ENCODE data around the gene DIABLO. TPM values are rescaled to one million over a fixed set of nuclear protein-coding genes. Genes with fewer than 3 reads are reported as not detected.

The DIABLO gene
- total RNA-seq, 2 experiments from 2014 or later: 51.8 to 52.0 TPM

GRCh38 chr12:122201381-122201780 lies 24.5 kb downstream of the DIABLO start:
- peaks cover 26% of the 10 kb centered on the region for H3K27me3 Mint-ChIP-seq
- no peak overlapping the region for H3K4me3 Mint-ChIP-seq

GRCh38 chr12:122200541-122201175 lies 25.2 kb downstream of the DIABLO start:
- Mint-ChIP-seq H3K9me3 (peaks cover 1% of the 10 kb centered on the region), H3K27me3 (peaks cover 26% of the 10 kb centered on the region), H3K4me1 (ENCODE audit: low read depth) (peaks cover 25% of the 10 kb centered on the region), H3K36me3 (no peaks in the 10 kb centered on the region), H3K27ac (no peak overlapping the region), H3K4me3 (no peak overlapping the region)
- ChIA-PET POLR2A (no interaction called here), CTCF (no interaction called here)
- no peak for DNase-seq
- intact Hi-C loops (cut with micrococcal nuclease): loop anchor here (10.0 kb wide), 1 partner anchor 64 kb away; the partner anchor contains the start of gene VPS33A

More at GRCh38 chr12:122201381-122201780, 24.5 kb downstream of the DIABLO start:
- ChIA-PET POLR2A (no interaction called here), CTCF (interaction anchor here (0.8 to 0.9 kb wide), 2 partner anchors 10 to 147 kb away, joined by 3 read pairs; no protein-coding TSS in a partner anchor)
- intact Hi-C loops (cut with micrococcal nuclease): loop anchor here (10.0 kb wide), 1 partner anchor 63 kb away; the partner anchor contains the start of gene VPS33A
- no peaks in the 10 kb centered on the region for H3K36me3 Mint-ChIP-seq
- DNase-seq: no peak
- no peak overlapping the region for H3K27ac Mint-ChIP-seq
- peaks cover 25% of the 10 kb centered on the region for H3K4me1 Mint-ChIP-seq (ENCODE audit: low read depth)
- H3K9me3 Mint-ChIP-seq: no peaks in the 10 kb centered on the region

GRCh38 chr12:122199484-122200355 lies 26.1 kb downstream of the DIABLO start:
- Mint-ChIP-seq H3K27ac (no peak overlapping the region), H3K4me1 (ENCODE audit: low read depth) (peaks cover 23% of the 10 kb centered on the region), H3K4me3 (no peak overlapping the region), H3K9me3 (peaks cover 7% of the 10 kb centered on the region), H3K36me3 (no peaks in the 10 kb centered on the region), H3K27me3 (peaks cover 22% of the 10 kb centered on the region)
- POLR2A ChIA-PET: no interaction called here
- CTCF ChIA-PET: no interaction called here
- DNase-seq: no peak
- intact Hi-C loops (cut with micrococcal nuclease): loop anchor here (10.0 kb wide), 1 partner anchor 65 kb away; the partner anchor contains the start of gene VPS33A

- CTCF ChIA-PET: no interaction called here
- H3K27me3 Mint-ChIP-seq: peaks cover 16% of the 10 kb centered on the region
- peaks cover 19% of the 10 kb centered on the region for H3K4me1 Mint-ChIP-seq (ENCODE audit: low read depth)
- peak overlapping the region; percentile 57 for H3K4me3 Mint-ChIP-seq
- peaks cover 7% of the 10 kb centered on the region for H3K9me3 Mint-ChIP-seq
- POLR2A ChIA-PET: no interaction called here
- DNase-seq: no peak
- H3K27ac Mint-ChIP-seq: peak overlapping the region; percentile 93
- intact Hi-C loops (cut with micrococcal nuclease): loop anchor here (2.0 kb wide), 1 partner anchor 31 kb away; no protein-coding TSS in a partner anchor
- no peaks in the 10 kb centered on the region for H3K36me3 Mint-ChIP-seq
These were observed 28.3 kb downstream of the DIABLO start for GRCh38 chr12:122197612-122197966.

- no peaks in the 10 kb centered on the region for H3K36me3 Mint-ChIP-seq
- no peak overlapping the region for H3K4me3 Mint-ChIP-seq
- peaks cover 17% of the 10 kb centered on the region for H3K4me1 Mint-ChIP-seq (ENCODE audit: low read depth)
- H3K27me3 Mint-ChIP-seq: peaks cover 14% of the 10 kb centered on the region
- H3K27ac Mint-ChIP-seq: no peak overlapping the region
- intact Hi-C loops (cut with micrococcal nuclease): no loop called here
- DNase-seq: no peak
- H3K9me3 Mint-ChIP-seq: peaks cover 7% of the 10 kb centered on the region
- POLR2A ChIA-PET: interaction anchor here (0.6 to 1.1 kb wide), 3 partner anchors 10 to 222 kb away, joined by 3 to 4 read pairs (median 3); partner anchors contain the start of gene DIABLO
- CTCF ChIA-PET: interaction anchor here (0.6 to 1.2 kb wide), 3 partner anchors 37 to 72 kb away, joined by 3 to 5 read pairs (median 3); no protein-coding TSS in a partner anchor
These were observed 30.4 kb downstream of the DIABLO start for GRCh38 chr12:122195405-122195804.

GRCh38 chr12:122194804-122195203 lies 31.0 kb downstream of the DIABLO start:
- ChIA-PET CTCF (no interaction called here), POLR2A (interaction anchor here (0.6 kb wide), 1 partner anchor 223 kb away, joined by 4 read pairs; no protein-coding TSS in a partner anchor)
- H3K27me3 Mint-ChIP-seq: peaks cover 14% of the 10 kb centered on the region
- no peak overlapping the region for H3K27ac Mint-ChIP-seq
- H3K36me3 Mint-ChIP-seq: no peaks in the 10 kb centered on the region
- H3K4me3 Mint-ChIP-seq: no peak overlapping the region
- H3K9me3 Mint-ChIP-seq: peaks cover 7% of the 10 kb centered on the region
- H3K4me1 Mint-ChIP-seq (ENCODE audit: low read depth): peaks cover 17% of the 10 kb centered on the region
- no peak for DNase-seq
- intact Hi-C loops (cut with micrococcal nuclease): no loop called here

GRCh38 chr12:122192441-122192840 lies 33.4 kb downstream of the DIABLO start:
- no peak for DNase-seq
- ChIA-PET CTCF (interaction anchor here (0.6 to 4.7 kb wide), 4 partner anchors 11 to 138 kb away, joined by 3 to 71 read pairs (median 10); no protein-coding TSS in a partner anchor), POLR2A (no interaction called here)
- Mint-ChIP-seq H3K4me3 (no peak overlapping the region), H3K36me3 (no peaks in the 10 kb centered on the region), H3K9me3 (peaks cover 7% of the 10 kb centered on the region), H3K27ac (no peak overlapping the region), H3K4me1 (ENCODE audit: low read depth) (peaks cover 8% of the 10 kb centered on the region), H3K27me3 (peaks cover 4% of the 10 kb centered on the region)
- intact Hi-C loops (cut with micrococcal nuclease): no loop called here

- no peak overlapping the region for H3K4me3 Mint-ChIP-seq
- peak; percentile 85 for DNase-seq
- ChIA-PET POLR2A (no interaction called here), CTCF (interaction anchor here (0.6 to 4.7 kb wide), 17 partner anchors 10 to 1955 kb away, joined by 3 to 71 read pairs (median 5); partner anchors contain the start of gene IL31)
- no peak overlapping the region for H3K27ac Mint-ChIP-seq
- peaks cover 7% of the 10 kb centered on the region for H3K9me3 Mint-ChIP-seq
- H3K36me3 Mint-ChIP-seq: no peaks in the 10 kb centered on the region
- intact Hi-C loops (cut with micrococcal nuclease): loop anchor here (1.0 to 2.0 kb wide), 3 partner anchors 30 to 137 kb away; no protein-coding TSS in a partner anchor
- no peaks in the 10 kb centered on the region for H3K4me1 Mint-ChIP-seq (ENCODE audit: low read depth)
- no peaks in the 10 kb centered on the region for H3K27me3 Mint-ChIP-seq
These were observed 34.8 kb downstream of the DIABLO start for GRCh38 chr12:122190842-122191668.

GRCh38 chr12:122189626-122190475 lies 36.0 kb downstream of the DIABLO start:
- Mint-ChIP-seq H3K9me3 (peaks cover under 1% of the 10 kb centered on the region), H3K27ac (no peak overlapping the region), H3K4me1 (ENCODE audit: low read depth) (no peaks in the 10 kb centered on the region), H3K4me3 (no peak overlapping the region), H3K36me3 (no peaks in the 10 kb centered on the region), H3K27me3 (peaks cover under 1% of the 10 kb centered on the region)
- ChIA-PET POLR2A (no interaction called here), CTCF (interaction anchor here (0.6 to 4.7 kb wide), 11 partner anchors 23 to 1954 kb away, joined by 3 to 71 read pairs (median 6); no protein-coding TSS in a partner anchor)
- intact Hi-C loops (cut with micrococcal nuclease): loop anchor here (2.0 kb wide), 1 partner anchor 29 kb away; no protein-coding TSS in a partner anchor
- no peak for DNase-seq

- H3K4me3 Mint-ChIP-seq: no peak overlapping the region
- no peak for DNase-seq
- H3K27ac Mint-ChIP-seq: no peak overlapping the region
- ChIA-PET POLR2A (no interaction called here), CTCF (interaction anchor here (0.7 kb wide), 1 partner anchor 59 kb away, joined by 3 read pairs; no protein-coding TSS in a partner anchor)
- H3K9me3 Mint-ChIP-seq: no peaks in the 10 kb centered on the region
- peaks cover 12% of the 10 kb centered on the region for H3K27me3 Mint-ChIP-seq
- H3K4me1 Mint-ChIP-seq (ENCODE audit: low read depth): peaks cover 4% of the 10 kb centered on the region
- intact Hi-C loops (cut with micrococcal nuclease): no loop called here
- no peaks in the 10 kb centered on the region for H3K36me3 Mint-ChIP-seq
These were observed 38.4 kb downstream of the DIABLO start for GRCh38 chr12:122187466-122187865.
